MM.1S (cell line): Measurements from ENCODE around the gene CEP128.

ENCODE experiments used
- DNase-seq: peaks from one replicate; pipeline ENCODE4 v3.0.0-alpha.2; 2015
- H2AFZ ChIP-seq: fragments of 300-600 bp; sonication (generic); 2 replicates; pipeline ENCODE4 v1.6.0; 2016; ENCODE audit warnings: antibody characterized with exemption, low read length
- H3F3A ChIP-seq: fragments of 300-600 bp; sonication (generic); 2 replicates; pipeline ENCODE4 v1.6.1; 2016; ENCODE audit warnings: mild to moderate bottlenecking, antibody characterized with exemption, low read length, moderate library complexity, mixed read lengths; ENCODE audit not compliant: insufficient read depth
- H3K27ac ChIP-seq: fragments of 300-600 bp; sonication (generic); 2 replicates; pipeline ENCODE4 v1.5.1; 2016; ENCODE audit warnings: mild to moderate bottlenecking, low read length
- H3K27me3 ChIP-seq: fragments of 300-600 bp; sonication (generic); replicated peaks from 2 replicates; pipeline ENCODE4 v1.6.0; 2016; ENCODE audit warnings: low read length; ENCODE audit not compliant: insufficient read depth
- H3K36me3 ChIP-seq: fragments of 300-600 bp; sonication (generic); replicated peaks from 2 replicates; pipeline ENCODE4 v1.6.1; 2016; ENCODE audit warnings: mild to moderate bottlenecking, low read length, mixed read lengths; ENCODE audit not compliant: insufficient read depth
- H3K4me1 ChIP-seq: fragments of 300-600 bp; sonication (generic); 2 replicates; pipeline ENCODE4 v1.6.1; 2016; ENCODE audit warnings: low read length, mixed read lengths
- H3K4me2 ChIP-seq: fragments of 300-600 bp; sonication (generic); 2 replicates; pipeline ENCODE4 v1.6.0; 2016; ENCODE audit warnings: low read depth, low read length
- H3K4me3 ChIP-seq: fragments of 300-600 bp; sonication (generic); 2 replicates; pipeline ENCODE4 v1.5.1; 2016; ENCODE audit warnings: low read length, mixed read lengths
- H3K79me2 ChIP-seq: fragments of 300-600 bp; sonication (generic); 2 replicates; pipeline ENCODE4 v1.6.1; 2016; ENCODE audit warnings: mixed run types, low read length, mixed read lengths
- H3K9ac ChIP-seq: fragments of 300-600 bp; sonication (generic); 2 replicates; pipeline ENCODE4 v1.6.1; 2016; ENCODE audit warnings: low read length, mixed read lengths
- H3K9me2 ChIP-seq: fragments of 300-600 bp; sonication (generic); replicated peaks from 2 replicates; pipeline ENCODE4 v1.6.1; 2016; ENCODE audit warnings: mild to moderate bottlenecking, low read length, mixed read lengths; ENCODE audit not compliant: insufficient read depth
- H3K9me3 ChIP-seq: fragments of 300-600 bp; sonication (generic); replicated peaks from 2 replicates; pipeline ENCODE4 v1.6.1; 2016; ENCODE audit warnings: mild to moderate bottlenecking, low read length, mixed read lengths; ENCODE audit not compliant: insufficient read depth
- H4K20me1 ChIP-seq: fragments of 300-600 bp; sonication (generic); 2 replicates; pipeline ENCODE4 v1.6.1; 2016; ENCODE audit warnings: mild to moderate bottlenecking, low read length, moderate library complexity, mixed read lengths; ENCODE audit not compliant: insufficient read depth
- CTCF ChIP-seq: fragments of 300-600 bp; sonication (generic); IDR thresholded peaks from 2 replicates; pipeline ENCODE4 v1.5.1; 2016; ENCODE audit warnings: antibody characterized with exemption, low read length, mixed read lengths
- EZH2 ChIP-seq: fragments of 300-600 bp; sonication (generic); optimal IDR thresholded peaks from 2 replicates; pipeline ENCODE3; 2017; ENCODE audit warnings: low read depth, mild to moderate bottlenecking, antibody characterized with exemption, low read length, mixed read lengths
- EZH2phosphoT487 ChIP-seq: fragments of 300-600 bp; sonication (generic); IDR thresholded peaks from 2 replicates; pipeline ENCODE4 v1.6.1; 2018; ENCODE audit warnings: antibody characterized with exemption, low read length

CEP128 gene

GRCh38 chr14:80609055-80609454 lies 332.5 kb downstream of the CEP128 start:
- H3K27me3 ChIP-seq = no peaks in the 10 kb centered on the region
- no peak overlapping the region for H3K27ac ChIP-seq
- no peaks in the 10 kb centered on the region for H3K79me2 ChIP-seq
- no peaks in the 10 kb centered on the region for H3K4me1 ChIP-seq
- H2AFZ ChIP-seq = no peak overlapping the region
- H3F3A ChIP-seq = no peaks in the 10 kb centered on the region
- no peak for DNase-seq
- H4K20me1 ChIP-seq = no peaks in the 10 kb centered on the region
- H3K36me3 ChIP-seq = no peaks in the 10 kb centered on the region
- H3K4me3 ChIP-seq = no peak overlapping the region
- H3K9me3 ChIP-seq = no peaks in the 10 kb centered on the region
- TF ChIP-seq CTCF = no peak
- TF ChIP-seq EZH2 = no peak
- no peak for TF ChIP-seq EZH2phosphoT487
- no peak overlapping the region for H3K4me2 ChIP-seq
- H3K9ac ChIP-seq = no peak overlapping the region
- no peaks in the 10 kb centered on the region for H3K9me2 ChIP-seq

- Histone ChIP-seq H3K27me3 (no peaks in the 10 kb centered on the region), H3K36me3 (no peaks in the 10 kb centered on the region), H4K20me1 (no peaks in the 10 kb centered on the region), H3K79me2 (no peaks in the 10 kb centered on the region), H2AFZ (no peak overlapping the region), H3K27ac (no peak overlapping the region), H3K9ac (no peak overlapping the region), H3F3A (no peaks in the 10 kb centered on the region), H3K4me3 (no peak overlapping the region), H3K9me2 (no peaks in the 10 kb centered on the region), H3K4me1 (no peaks in the 10 kb centered on the region), H3K4me2 (no peak overlapping the region), H3K9me3 (no peaks in the 10 kb centered on the region)
- DNase-seq = no peak
- TF ChIP-seq EZH2phosphoT487 (no peak), CTCF (no peak), EZH2 (no peak)
Observed at GRCh38 chr14:80608563-80608962, 333.0 kb downstream of the CEP128 start.

- H3K4me3 ChIP-seq = no peak overlapping the region
- H3K9me2 ChIP-seq = no peaks in the 10 kb centered on the region
- TF ChIP-seq EZH2 (no peak), CTCF (no peak), EZH2phosphoT487 (no peak)
Observed at GRCh38 chr14:80607430-80608190, 333.9 kb downstream of the CEP128 start.

More at GRCh38 chr14:80607430-80608190, 333.9 kb downstream of the CEP128 start:
- no peak for DNase-seq
- Histone ChIP-seq H3K4me1 (no peaks in the 10 kb centered on the region), H3K27me3 (no peaks in the 10 kb centered on the region), H3K27ac (no peak overlapping the region), H3K79me2 (no peaks in the 10 kb centered on the region), H3F3A (no peaks in the 10 kb centered on the region), H3K4me2 (no peak overlapping the region), H3K9ac (no peak overlapping the region), H3K9me3 (no peaks in the 10 kb centered on the region), H4K20me1 (no peaks in the 10 kb centered on the region), H3K36me3 (no peaks in the 10 kb centered on the region), H2AFZ (no peak overlapping the region)
